NCI-H2029 (cell line): ENCODE data around the gene MAGEB1.

ENCODE experiments used
- DNase-seq: peaks from one replicate; lab custom pipeline; 2025; lab: John Stamatoyannopoulos, UW

MAGEB1 gene

GRCh38 chrX:30296408-30297254, 49.7 kb downstream of the MAGEB1 start:
- no peak for DNase-seq

- no peak for DNase-seq
Measured at GRCh38 chrX:30301208-30301607, 54.3 kb downstream of the MAGEB1 start.
